Measurements from ENCODE around the gene XAB2. TPM values are rescaled to one million over a fixed set of nuclear protein-coding genes. Genes with fewer than 3 reads are reported as not detected.

Gene XAB2
- total and polyA plus RNA-seq, 8 donors: 16.8 to 71.5 (median 23.8) TPM

DNA sequence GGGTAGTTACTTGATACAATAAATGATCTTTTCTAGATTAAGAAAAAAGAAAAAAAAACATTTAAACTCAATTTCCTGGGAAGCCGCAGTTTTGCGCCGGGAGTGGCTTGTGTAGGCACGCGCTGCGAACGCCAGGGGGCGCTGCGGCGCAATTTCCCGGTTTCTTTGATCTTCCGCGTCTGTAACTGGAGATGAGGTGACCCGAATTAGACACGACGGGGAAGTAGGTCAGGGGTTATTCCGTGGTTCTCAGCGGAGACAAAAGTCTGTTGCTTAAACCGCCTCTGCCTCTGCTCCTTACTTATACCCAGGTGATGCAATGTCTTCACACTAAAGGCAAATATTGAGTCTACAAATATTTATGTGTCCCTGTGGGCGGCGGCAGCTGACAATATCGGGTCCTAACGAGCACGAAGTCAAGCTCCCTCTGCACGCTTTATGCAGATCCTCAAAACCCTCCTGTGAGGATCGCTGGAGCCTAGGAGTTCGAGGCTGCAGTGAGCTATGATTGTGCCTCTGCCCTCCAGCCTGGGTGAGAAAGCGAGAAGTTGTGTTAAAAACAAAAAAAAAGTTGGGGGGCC lies 22.8 kb upstream of the XAB2 start:
- TF ChIP-seq, protein P1, sequence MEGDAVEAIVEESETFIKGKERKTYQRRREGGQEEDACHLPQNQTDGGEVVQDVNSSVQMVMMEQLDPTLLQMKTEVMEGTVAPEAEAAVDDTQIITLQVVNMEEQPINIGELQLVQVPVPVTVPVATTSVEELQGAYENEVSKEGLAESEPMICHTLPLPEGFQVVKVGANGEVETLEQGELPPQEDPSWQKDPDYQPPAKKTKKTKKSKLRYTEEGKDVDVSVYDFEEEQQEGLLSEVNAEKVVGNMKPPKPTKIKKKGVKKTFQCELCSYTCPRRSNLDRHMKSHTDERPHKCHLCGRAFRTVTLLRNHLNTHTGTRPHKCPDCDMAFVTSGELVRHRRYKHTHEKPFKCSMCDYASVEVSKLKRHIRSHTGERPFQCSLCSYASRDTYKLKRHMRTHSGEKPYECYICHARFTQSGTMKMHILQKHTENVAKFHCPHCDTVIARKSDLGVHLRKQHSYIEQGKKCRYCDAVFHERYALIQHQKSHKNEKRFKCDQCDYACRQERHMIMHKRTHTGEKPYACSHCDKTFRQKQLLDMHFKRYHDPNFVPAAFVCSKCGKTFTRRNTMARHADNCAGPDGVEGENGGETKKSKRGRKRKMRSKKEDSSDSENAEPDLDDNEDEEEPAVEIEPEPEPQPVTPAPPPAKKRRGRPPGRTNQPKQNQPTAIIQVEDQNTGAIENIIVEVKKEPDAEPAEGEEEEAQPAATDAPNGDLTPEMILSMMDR (IDR thresholded peaks at IDR 0.05): peak; percentile 99
- no peaks in the 10 kb centered on the region for H3K27me3 ChIP-seq

DNA sequence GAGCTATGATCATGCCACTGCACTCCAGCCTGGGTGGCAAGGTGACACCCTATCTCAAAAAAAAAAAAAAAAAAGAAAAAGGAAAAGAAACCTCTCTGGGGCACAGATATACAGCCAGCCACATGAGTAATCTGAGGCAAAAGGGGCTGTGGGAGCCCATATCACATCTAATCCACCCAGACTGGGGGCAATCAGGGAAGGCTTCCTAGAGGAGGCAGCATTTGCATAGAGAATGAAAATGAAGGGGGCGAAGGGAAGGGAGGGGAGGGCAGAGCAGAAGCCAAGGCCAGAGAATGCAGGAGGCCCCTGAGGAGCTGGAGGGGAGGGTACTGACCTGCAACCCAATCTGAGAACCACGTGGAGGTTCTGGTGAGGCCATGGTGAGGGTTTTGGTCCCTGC lies 20.8 kb upstream of the XAB2 start:
- intact Hi-C loops (cut with DNase I): no loop called here
- no peak overlapping the region for H3K4me3 ChIP-seq
- no peak for FAIRE-seq
- 56 to 57% methylated on average over 2 of the region's 2 CpGs for WGBS, 2 donors
- H3K27ac ChIP-seq: no peak overlapping the region
- no peak for DNase-seq
- no peaks in the 10 kb centered on the region for H3K9me3 ChIP-seq
- H3K27me3 ChIP-seq: no peaks in the 10 kb centered on the region
- TF ChIP-seq, protein P1 (IDR thresholded peaks at IDR 0.05): no peak
- no peak for ATAC-seq
- no peaks in the 10 kb centered on the region for H3K36me3 ChIP-seq
- peaks cover 0 to 3% (median 0%) of the 10 kb centered on the region in 3 donors for H3K4me1 ChIP-seq

More for the DNA sequence above, 22.8 kb upstream of the XAB2 start:
- peak overlapping the region; percentile 39 to 78 (median 64) for H3K27ac ChIP-seq
- peak; percentile 87 to 93 (median 90) for ATAC-seq
- no peaks in the 10 kb centered on the region for H3K36me3 ChIP-seq
- peak overlapping the region in 1 of 4 donors; percentile 8 for H3K4me3 ChIP-seq
- intact Hi-C loops (cut with DNase I): no loop called here
- peak; percentile 53 for FAIRE-seq
- peaks cover 0 to 3% (median 0%) of the 10 kb centered on the region in 3 donors for H3K4me1 ChIP-seq
- peak; percentile 82 to 95 (median 88) for DNase-seq
- H3K9me3 ChIP-seq: no peaks in the 10 kb centered on the region
- WGBS, 2 donors: 4 to 5% methylated on average over 28 of the region's 28 CpGs

DNA sequence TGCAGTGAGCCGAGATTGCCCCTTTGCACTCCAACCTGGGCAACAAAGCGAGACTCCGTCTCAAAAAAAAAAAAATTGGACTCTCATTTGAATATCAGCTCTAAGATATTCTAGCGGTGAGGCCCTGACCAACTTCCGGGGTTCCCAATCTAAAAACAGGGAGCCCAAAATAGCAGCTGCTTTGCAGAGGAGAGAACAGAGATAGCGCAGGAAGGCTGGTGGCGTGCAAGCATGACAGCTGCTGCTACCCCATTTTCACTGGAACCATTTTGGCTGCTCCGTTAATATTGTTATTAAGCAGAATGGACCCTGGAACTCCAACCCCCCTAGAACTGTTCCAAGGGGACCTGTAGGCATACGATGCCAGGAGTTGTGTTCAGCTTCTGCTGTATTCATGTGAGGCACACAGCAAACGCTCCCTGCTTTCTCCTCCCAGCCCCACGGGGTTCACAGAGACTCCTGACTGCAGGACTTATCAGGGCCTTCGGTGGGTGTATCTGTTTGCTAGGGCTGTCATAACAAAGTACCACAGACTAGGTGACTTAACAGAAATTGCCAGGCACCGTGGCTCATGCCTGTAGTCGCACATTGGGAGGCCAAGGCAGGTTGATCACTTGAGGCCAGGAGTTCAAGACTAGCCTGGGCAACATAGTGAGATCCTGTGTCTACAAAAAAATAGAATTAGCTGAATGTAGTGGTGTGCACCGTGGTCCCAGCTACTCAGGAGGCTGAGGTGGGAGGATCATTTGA lies 19.1 kb upstream of the XAB2 start:
- no peak for ATAC-seq

DNA sequence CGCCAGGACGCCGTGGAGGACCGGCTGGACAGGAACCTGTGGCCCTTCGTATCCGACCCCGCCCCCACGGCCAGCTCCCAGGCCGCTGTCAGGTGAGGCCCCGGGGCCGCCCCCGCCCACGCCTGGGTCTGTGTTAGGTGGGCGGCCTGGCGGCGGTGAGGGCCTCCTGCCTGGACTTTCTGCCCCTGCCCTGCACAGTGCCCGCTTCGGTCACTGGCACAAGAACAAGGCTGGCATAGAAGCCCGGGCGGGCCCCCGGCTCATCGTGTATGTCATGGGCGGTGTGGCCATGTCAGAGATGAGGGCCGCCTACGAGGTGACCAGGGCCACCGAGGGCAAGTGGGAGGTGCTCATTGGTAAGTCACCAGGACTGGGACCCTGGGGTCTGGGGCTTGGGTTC lies 17.8 kb upstream of the XAB2 start:
- Histone ChIP-seq H3K36me3 (no peaks in the 10 kb centered on the region), H3K27me3 (no peaks in the 10 kb centered on the region), H3K4me1 (peaks cover 0 to 3% (median 0%) of the 10 kb centered on the region in 3 donors), H3K4me3 (no peak overlapping the region), H3K27ac (no peak overlapping the region), H3K9me3 (no peaks in the 10 kb centered on the region)
- 92 to 97% methylated on average over 23 to 26 of the region's 26 CpGs for WGBS, 2 donors
- no peak for ATAC-seq
- TF ChIP-seq, protein P1 (IDR thresholded peaks at IDR 0.05): no peak
- FAIRE-seq: no peak
- intact Hi-C loops (cut with DNase I): no loop called here
- DNase-seq: peak in 1 of 6 donors; percentile 79

More for the DNA sequence above, 19.1 kb upstream of the XAB2 start:
- H3K4me3 ChIP-seq: no peak overlapping the region
- WGBS, 2 donors: 77 to 80% methylated on average over 15 of the region's 15 CpGs
- TF ChIP-seq, protein P1 (IDR thresholded peaks at IDR 0.05): no peak
- no peaks in the 10 kb centered on the region for H3K9me3 ChIP-seq
- H3K27me3 ChIP-seq: no peaks in the 10 kb centered on the region
- no peaks in the 10 kb centered on the region for H3K36me3 ChIP-seq
- no peak overlapping the region for H3K27ac ChIP-seq
- FAIRE-seq (no peak), DNase-seq (no peak)
- intact Hi-C loops (cut with DNase I): no loop called here
- peaks cover 0 to 3% (median 0%) of the 10 kb centered on the region in 3 donors for H3K4me1 ChIP-seq

DNA sequence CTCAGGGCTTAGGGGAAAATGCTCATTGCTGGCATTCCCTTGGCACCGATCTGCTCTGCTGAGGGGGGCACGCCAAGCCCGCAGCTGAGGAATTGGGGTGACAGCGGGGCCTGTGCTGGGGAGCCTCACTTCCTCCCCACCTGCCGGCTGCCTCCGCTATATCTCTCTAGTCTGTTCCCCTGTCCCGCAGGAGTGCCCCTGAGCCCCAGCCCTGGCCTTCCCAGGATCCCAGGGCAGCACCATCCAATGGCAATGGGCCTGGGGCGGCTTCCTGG lies 17.0 kb upstream of the XAB2 start:
- no peaks in the 10 kb centered on the region for H3K4me1 ChIP-seq
- 88 to 90% methylated on average over 8 of the region's 8 CpGs for WGBS, 2 donors
- intact Hi-C loops (cut with DNase I): no loop called here
- ATAC-seq (no peak), FAIRE-seq (no peak), DNase-seq (peak in 1 of 6 donors; percentile 74)
- H3K36me3 ChIP-seq: no peaks in the 10 kb centered on the region
- H3K27me3 ChIP-seq: no peaks in the 10 kb centered on the region
- H3K27ac ChIP-seq: no peak overlapping the region
- H3K9me3 ChIP-seq: no peaks in the 10 kb centered on the region
- TF ChIP-seq, protein P1 (IDR thresholded peaks at IDR 0.05): no peak
- no peak overlapping the region for H3K4me3 ChIP-seq
